HG02678 (cell line): ENCODE data around the gene SIRT4.

Source experiments
- ATAC-seq: cut with Tn5 transposase; IDR thresholded peaks from one replicate; pipeline ENCODE4 v1.9.1; 2021; ENCODE audit warnings: mild to moderate bottlenecking, moderate library complexity; ENCODE audit not compliant: unreplicated experiment

Gene SIRT4

GRCh38 chr12:120278137-120279069 is 23.7 kb upstream of the SIRT4 start:
- no peak for ATAC-seq

DNA sequence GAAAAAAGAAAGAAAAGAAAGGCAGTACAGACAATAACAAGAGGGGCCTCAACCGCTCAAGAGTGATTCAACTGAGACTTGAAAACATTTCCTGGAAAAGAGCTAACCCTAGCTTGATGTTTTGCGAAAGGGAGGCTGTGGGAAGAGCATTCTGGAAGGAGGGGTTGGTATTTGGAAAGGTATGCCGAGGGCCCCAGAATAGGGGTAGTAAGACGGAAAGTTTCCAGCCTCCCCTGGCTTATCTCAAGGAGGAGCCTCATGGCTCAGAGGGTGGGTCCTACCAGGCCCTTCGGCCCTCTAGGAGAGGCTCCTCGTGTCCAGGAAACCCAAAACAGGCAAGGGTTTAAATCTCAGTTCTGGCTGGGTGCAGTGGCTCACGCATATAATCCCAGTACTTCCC is 18.8 kb upstream of the SIRT4 start:
- no peak for ATAC-seq

DNA sequence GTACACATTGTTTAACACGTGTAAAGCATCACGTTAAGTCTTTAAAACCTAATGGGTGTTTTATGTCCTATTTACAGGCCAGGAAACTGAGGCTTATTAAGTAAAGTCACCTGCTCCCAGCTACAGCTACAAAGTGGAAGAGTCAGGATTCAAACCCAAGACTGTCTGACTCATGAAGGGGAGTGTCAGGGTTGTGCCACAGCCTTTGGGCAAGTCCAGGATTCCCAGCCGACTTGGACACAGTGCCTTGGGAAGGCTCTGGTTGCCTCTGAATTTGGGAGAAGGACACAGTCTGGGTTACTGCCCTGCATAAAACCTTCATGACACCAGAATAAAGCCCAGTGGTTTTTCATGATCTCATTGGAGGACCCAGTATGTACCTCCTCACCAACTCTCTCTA is 17.7 kb upstream of the SIRT4 start:
- ATAC-seq = no peak

GRCh38 chr12:120286768-120287490 is 15.2 kb upstream of the SIRT4 start:
- ATAC-seq = no peak

DNA sequence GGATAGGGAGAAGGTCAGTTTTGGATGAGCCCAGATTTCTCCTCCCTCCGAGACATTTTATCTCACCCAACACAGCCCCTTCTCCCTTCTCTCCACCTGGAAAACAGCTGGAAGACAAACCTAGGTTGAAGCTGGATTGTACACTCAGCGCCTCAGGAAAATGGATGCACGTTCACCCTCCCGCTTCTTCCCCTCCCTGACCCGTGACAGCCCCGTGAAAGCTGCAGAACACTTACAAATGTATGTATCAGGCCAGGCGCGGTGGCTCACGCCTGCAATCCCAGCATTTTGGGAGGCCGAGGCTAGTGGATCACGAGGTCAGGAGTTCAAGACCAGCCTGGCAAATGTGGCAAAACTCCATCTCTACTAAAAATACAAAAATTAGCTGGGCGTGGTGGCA is 14.6 kb upstream of the SIRT4 start:
- ATAC-seq = no peak

DNA sequence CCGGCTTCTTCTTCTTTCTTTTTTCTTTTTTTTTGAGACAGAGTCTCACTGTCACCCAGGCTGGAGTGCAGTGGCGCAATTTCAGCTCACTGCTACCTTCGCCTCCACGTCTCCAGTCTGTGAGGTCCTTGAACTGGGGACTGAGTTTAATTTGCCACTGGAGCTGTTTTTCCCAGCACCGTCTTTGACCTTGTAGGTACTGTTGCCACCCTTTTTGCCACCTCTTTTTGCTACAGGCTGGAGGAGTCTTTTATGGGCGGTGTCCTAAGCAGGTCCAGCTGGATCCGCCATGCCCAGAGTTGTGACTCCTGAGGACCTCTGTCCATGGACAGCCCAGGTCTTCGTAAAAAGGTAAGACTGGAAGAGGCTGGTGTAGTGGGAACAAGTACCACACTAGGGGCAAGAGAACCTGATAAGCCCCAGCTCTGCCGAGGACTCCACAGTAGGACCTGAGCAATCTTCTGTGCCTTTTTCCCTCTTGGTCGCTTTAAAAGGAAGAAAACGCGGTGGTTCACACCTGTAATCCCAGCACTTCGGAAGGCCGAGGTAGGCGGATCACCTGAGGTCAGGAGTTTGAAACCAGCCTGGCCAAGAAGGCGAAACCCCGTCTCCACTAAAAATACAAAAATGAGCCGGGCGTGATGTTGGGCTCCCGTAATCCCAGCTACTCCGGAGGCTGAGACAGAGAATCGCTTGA is 11.4 kb upstream of the SIRT4 start:
- no peak for ATAC-seq

DNA sequence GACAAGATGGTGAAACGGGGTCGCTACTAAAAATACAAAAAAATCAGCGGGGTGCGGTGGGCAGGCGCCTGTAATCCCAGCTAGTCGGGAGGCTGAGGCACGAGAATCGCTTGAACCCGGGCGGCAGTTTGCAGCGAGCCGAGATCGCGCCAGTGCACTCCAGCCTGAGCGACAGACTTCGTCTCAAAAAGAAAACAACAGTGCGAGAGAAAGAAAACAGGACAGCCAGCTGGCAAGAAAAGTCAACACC is 9.8 kb upstream of the SIRT4 start:
- peak; percentile 17 for ATAC-seq

- peak; percentile 46 for ATAC-seq
Measured at GRCh38 chr12:120292661-120293531, 9.2 kb upstream of the SIRT4 start, which contains the start of gene RNU4-1. Gene RNU4-1 (minus strand): TSS chr12:120293237.

DNA sequence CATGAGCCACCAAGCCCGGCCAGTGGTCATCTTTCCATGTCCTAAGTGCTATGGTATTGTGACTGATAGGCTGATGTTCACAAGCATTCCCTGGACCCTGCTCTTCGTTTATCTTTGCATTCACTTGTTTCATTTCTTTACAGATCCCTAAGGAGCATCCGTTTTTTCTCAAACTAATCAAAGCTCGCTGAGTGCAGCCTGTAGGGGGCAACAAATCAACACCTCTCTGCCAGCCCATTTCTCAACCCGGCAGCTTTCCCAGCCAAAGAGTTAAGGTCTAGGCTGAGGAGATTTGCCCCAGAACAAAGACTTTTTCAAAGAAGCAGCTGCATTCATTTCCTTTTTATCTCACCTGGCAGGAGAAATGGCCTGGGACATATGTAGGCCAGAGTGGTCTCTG is 12.1 kb downstream of the SIRT4 start:
- no peak for ATAC-seq

DNA sequence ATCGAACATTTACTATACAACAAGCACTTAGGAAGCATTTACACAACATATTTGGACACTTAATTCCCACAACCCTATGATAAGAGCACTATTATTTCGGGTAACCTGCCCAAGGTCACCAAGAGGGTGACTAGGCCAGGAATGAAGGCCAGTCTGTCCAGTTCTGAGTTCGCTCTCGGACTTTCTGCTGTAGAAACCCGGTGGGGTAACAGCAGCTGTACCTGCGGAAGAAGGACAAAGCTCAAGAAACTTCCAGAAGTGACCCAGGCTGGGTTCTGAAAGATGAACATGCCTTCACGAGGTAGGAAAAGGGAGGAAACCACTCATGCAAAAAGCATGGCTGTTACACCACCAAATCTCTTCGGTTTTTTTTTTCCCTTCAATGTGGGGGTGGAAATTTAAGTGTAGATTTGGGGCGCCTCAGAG is 14.7 kb downstream of the SIRT4 start:
- ATAC-seq = no peak

DNA sequence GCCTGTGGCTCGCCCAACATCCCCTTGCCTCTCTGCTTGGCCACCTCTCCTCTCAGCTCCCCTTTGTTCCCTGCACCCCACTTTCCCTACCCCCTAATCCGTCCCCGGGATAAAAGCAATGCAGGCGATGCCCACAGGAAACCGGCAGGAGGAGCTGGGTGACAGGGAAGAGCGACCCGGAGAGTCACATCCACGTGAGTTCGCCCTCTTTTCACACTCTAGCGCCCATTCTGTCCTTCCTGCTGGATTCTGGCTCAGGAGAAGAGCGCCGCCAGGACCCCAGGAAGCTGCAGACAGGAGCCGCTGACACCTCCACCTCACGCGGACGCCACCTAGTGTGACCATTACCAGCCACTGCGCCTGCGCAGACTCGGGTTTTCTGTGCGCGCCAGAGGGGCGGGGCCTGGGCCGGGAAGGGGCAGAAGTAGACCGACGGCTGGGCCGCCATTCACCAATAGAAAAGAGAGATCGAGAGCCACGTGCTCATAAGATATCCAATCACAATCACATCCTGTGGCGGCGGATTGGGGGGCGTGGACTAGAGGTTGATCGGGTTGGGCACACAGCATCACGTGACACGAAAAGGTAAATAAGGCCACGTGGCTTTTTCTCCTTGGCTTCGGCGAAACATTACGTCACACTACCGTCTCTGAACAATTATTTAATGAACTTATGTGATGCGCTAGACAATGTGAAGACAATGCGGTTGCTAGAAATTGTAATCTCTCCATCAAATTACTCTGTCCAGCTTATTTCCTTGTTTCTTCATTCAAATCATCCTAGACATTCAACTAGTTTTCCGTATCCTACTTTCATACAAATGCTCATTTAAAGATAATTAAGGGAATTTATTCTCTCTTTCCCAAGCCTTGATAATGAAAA is 15.3 kb downstream of the SIRT4 start:
- peak; percentile 99 for ATAC-seq

- no peak for ATAC-seq
Measured at GRCh38 chr12:120321382-120322202, 19.5 kb downstream of the SIRT4 start.

- no peak for ATAC-seq
Measured at GRCh38 chr12:120323772-120324171, 21.7 kb downstream of the SIRT4 start.

- ATAC-seq = no peak
Measured at GRCh38 chr12:120324841-120325417, 22.8 kb downstream of the SIRT4 start.

DNA sequence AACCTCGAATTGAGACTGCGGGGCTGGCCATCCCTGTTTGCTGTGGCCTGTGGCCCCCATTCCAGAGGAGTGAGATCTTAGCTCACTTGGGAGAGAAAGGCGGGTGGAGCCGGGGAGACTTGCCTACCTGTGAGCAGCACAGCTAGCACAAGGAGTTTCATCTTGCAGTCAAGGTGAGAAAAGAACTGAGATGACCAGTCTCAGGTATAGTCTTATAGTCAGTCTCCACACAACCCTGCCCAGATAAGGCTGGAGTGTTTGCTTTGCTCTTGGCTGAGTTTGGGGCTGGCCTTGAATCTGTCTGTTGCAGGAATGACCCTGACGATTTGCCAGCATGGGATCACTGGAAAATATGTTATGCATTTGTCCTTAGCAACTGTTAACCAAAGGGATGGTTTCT is 25.5 kb downstream of the SIRT4 start, which contains the start of gene PLA2G1B:
PLA2G1B (minus strand) TSS at position 187 of the 400 bp plus-strand sequence; CDS start at position 161, 26 bp downstream.
- no peak for ATAC-seq

GRCh38 chr12:120328228-120328627 is 26.1 kb downstream of the SIRT4 start:
- ATAC-seq = no peak

DNA sequence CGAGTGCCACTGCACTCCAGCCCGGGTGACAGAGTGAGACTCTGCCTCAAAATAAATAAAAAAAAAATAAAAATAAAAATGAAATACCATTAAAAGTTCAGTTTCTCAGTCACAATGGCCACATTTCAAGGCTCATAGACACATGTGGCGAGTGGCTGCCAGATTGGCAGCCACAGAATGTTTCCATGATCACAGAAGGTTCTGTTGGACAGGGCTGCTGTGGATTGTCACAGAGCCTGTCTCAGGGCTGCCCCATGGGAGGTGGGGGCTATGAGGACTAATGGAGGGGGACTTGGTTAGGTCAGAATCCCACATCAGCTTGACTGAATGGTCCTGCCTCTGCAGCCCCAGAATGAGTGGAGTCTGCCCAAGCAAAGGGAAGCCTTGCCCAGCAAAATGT is 29.3 kb downstream of the SIRT4 start:
- no peak for ATAC-seq

- no peak for ATAC-seq
Measured at GRCh38 chr12:120332041-120332440, 29.9 kb downstream of the SIRT4 start.
